Endothelial cell of umbilical vein (primary cell): ENCODE measurements around the gene AMBP. TPM values are rescaled to one million over a fixed set of nuclear protein-coding genes. Genes with fewer than 3 reads are reported as not detected.
A peak's percentile ranks its signal among the peaks of the same experiment; 100 is the strongest.

Experiments used
- BruUV-seq: library from RNA; stranded (reverse); fragments of 400-500 nt; replicated peaks from 2 replicates; lab custom pipeline; 2021; lab: Mats Ljungman, UMichigan
- CTCF ChIA-PET: fragments of 300-600, 350-600 bp; sonication (Branson Sonifier 250); formaldehyde crosslinking; loops from one replicate; lab custom pipeline; 2021; ENCODE audit warnings: antibody characterized with exemption, inconsistent platforms; lab: Charles Lee
- POLR2A ChIA-PET: fragments of 300-600, 350-600 bp; sonication (Branson Sonifier 250); formaldehyde crosslinking; loops from one replicate; lab custom pipeline; 2021; ENCODE audit warnings: antibody characterized with exemption, inconsistent platforms; lab: Charles Lee
- DNase-seq: peaks from one replicate; pipeline ENCODE4 v3.0.0-alpha.2; 2011; ENCODE audit warnings: low read depth, low spot score
- FAIRE-seq: peaks from 2 replicates; lab custom pipeline; 2011; peaks lifted over from hg19 to GRCh38; lab: Jason Lieb, UNC
- H2AFZ ChIP-seq: 2 replicates; pipeline ENCODE4 v1.6.0; 2012; ENCODE audit warnings: low read depth, low read length, control low read depth, inconsistent platforms
- H3K27ac ChIP-seq: 2 replicates; pipeline ENCODE4 v1.5.1; 2011; ENCODE audit warnings: low read depth, mild to moderate bottlenecking, control low read depth, low read length, moderate library complexity; ENCODE audit not compliant: insufficient read depth
- H3K27me3 ChIP-seq, 2 experiments: 2 replicates each; pipeline versions ENCODE4 v1.6.0 to v1.6.1; 2011; ENCODE audit warnings: low read length in 2 of 2, mixed read lengths in 1 of 2; ENCODE audit not compliant: control insufficient read depth in 2 of 2, insufficient read depth in 2 of 2
- H3K36me3 ChIP-seq, 2 experiments: 2 replicates in 1 of 2; 3 replicates in 1 of 2; pipeline ENCODE4 v1.5.1; 2011; ENCODE audit warnings: low read length in 2 of 2, mild to moderate bottlenecking in 1 of 2, moderate library complexity in 1 of 2; ENCODE audit not compliant: control insufficient read depth in 2 of 2, insufficient read depth in 2 of 2; ENCODE audit errors: extremely low read depth in 1 of 2
- H3K4me1 ChIP-seq: 3 replicates; pipeline ENCODE4 v1.5.1; 2011; ENCODE audit warnings: mild to moderate bottlenecking, low read length; ENCODE audit not compliant: control insufficient read depth, insufficient read depth; ENCODE audit errors: extremely low read depth
- H3K4me2 ChIP-seq: 2 replicates; pipeline ENCODE4 v1.6.1; 2011; ENCODE audit warnings: low read length, control low read depth, mixed read lengths; ENCODE audit not compliant: insufficient read depth
- H3K4me3 ChIP-seq, 3 experiments: fragments of 200-600 bp in 1 of 3; sonication (generic), shearing (Covaris generic) in 1 of 3; replicated peaks in 1 of 3; 2 replicates each; pipeline ENCODE4 v1.5.1; 2011 to 2016; ENCODE audit warnings: control low read depth in 3 of 3, low read length in 3 of 3, mild to moderate bottlenecking in 2 of 3, inconsistent platforms in 1 of 3, low read depth in 1 of 3, moderate library complexity in 1 of 3; ENCODE audit not compliant: insufficient read depth in 1 of 3
- H3K79me2 ChIP-seq: 2 replicates; pipeline ENCODE4 v1.6.0; 2012; ENCODE audit warnings: low read length, inconsistent platforms; ENCODE audit not compliant: control insufficient read depth, insufficient read depth
- H3K9ac ChIP-seq: replicated peaks from 2 replicates; pipeline ENCODE3; 2011; ENCODE audit warnings: low read length, control low read depth; ENCODE audit not compliant: insufficient read depth; ENCODE audit errors: extremely low read depth
- H3K9me1 ChIP-seq: replicated peaks from 3 replicates; pipeline ENCODE4 v1.6.0; 2011; ENCODE audit warnings: mild to moderate bottlenecking, low read length; ENCODE audit not compliant: control insufficient read depth, insufficient read depth; ENCODE audit errors: extremely low read depth
- H3K9me3 ChIP-seq: replicated peaks from 2 replicates; pipeline ENCODE4 v1.5.1; 2012; ENCODE audit warnings: low read length, inconsistent platforms; ENCODE audit not compliant: control insufficient read depth, insufficient read depth
- H4K20me1 ChIP-seq: replicated peaks from 2 replicates; pipeline ENCODE3; 2011; ENCODE audit warnings: mild to moderate bottlenecking, low read length; ENCODE audit not compliant: control insufficient read depth, insufficient read depth; ENCODE audit errors: extremely low read depth
- EZH2 ChIP-seq: IDR thresholded peaks from 2 replicates; pipeline ENCODE4 v1.6.1; 2012; ENCODE audit warnings: borderline replicate concordance, low read depth, mild to moderate bottlenecking, moderate library complexity, low read length, inconsistent platforms; ENCODE audit not compliant: severe bottlenecking
- FOS ChIP-seq: IDR thresholded peaks from 2 replicates; pipeline ENCODE4 v1.6.1; 2011; ENCODE audit warnings: mild to moderate bottlenecking, low read length, moderate library complexity, borderline replicate concordance; ENCODE audit not compliant: insufficient read depth
- GATA2 ChIP-seq: IDR thresholded peaks from 2 replicates; pipeline ENCODE4 v1.7.0; 2011; ENCODE audit warnings: low read depth, mild to moderate bottlenecking, moderate library complexity, mixed read lengths, low read length; ENCODE audit not compliant: insufficient read length, insufficient read depth
- JUN ChIP-seq: IDR thresholded peaks from 2 replicates; pipeline ENCODE4 v1.6.1; 2011; ENCODE audit warnings: borderline replicate concordance, low read depth; ENCODE audit not compliant: insufficient read length, insufficient read depth
- MYC ChIP-seq: IDR thresholded peaks from one replicate; pipeline ENCODE4 v1.6.1; 2011; ENCODE audit warnings: mild to moderate bottlenecking, low read depth, low read length
- POLR2A ChIP-seq: IDR thresholded peaks from 2 replicates; pipeline ENCODE4 v1.6.1; 2012; ENCODE audit warnings: low read depth, mild to moderate bottlenecking, control low read depth, low read length
- POLR2AphosphoS5 ChIP-seq: IDR thresholded peaks from 2 replicates; pipeline ENCODE4 v1.6.1; 2012; ENCODE audit warnings: low read depth, mild to moderate bottlenecking, control low read depth, low read length, moderate library complexity; ENCODE audit not compliant: insufficient read depth
- dilution Hi-C: fragments of 300-500 bp; cut with MboI; formaldehyde crosslinking; loops from one replicate; pipeline ENCODE4 v1.15.0; 2019; ENCODE audit warnings: low sequenced_read_pairs; ENCODE audit not compliant: extremely low pct_ligation_motif_present
- intact Hi-C: fragments of 100-400 bp; cut with micrococcal nuclease; formaldehyde crosslinking; loops from one replicate; pipeline ENCODE4 v1.10.0; 2022
- polyA plus RNA-seq, 4 experiments: library from polyadenylated mRNA; depleted of rRNA in 3 of 4; stranded (reverse) in 3 of 4; unstranded in 1 of 4; fragments of >200 nt; gene quantifications; 2 replicates each; pipeline versions ENCODE4 v1.2.1 to v1.2.3, GENCODE V29; 2011 to 2012; ENCODE audit warnings: missing spikeins in 1 of 4
- total RNA-seq: library from RNA; stranded (reverse); gene quantifications from 2 replicates; pipeline ENCODE4 v1.2.3, GENCODE V29; 2021
- TF ChIP-seq, protein P1 (sequence below): IDR thresholded peaks from 2 replicates; pipeline ENCODE4 v1.6.1; 2011; ENCODE audit not compliant: insufficient read depth, insufficient read length
- TF ChIP-seq, protein P2 (sequence below), 2 donors: IDR thresholded peaks; 1 replicate in 1 of 2; 2 replicates in 1 of 2; pipeline ENCODE4 v1.5.1; 2011; ENCODE audit warnings: low read length in 2 of 2, mild to moderate bottlenecking in 2 of 2, moderate library complexity in 2 of 2, control low read depth in 1 of 2, inconsistent platforms in 1 of 2, low read depth in 1 of 2; ENCODE audit not compliant: insufficient read depth in 1 of 2; ENCODE audit errors: extremely low read depth in 1 of 2

AMBP gene
- total and polyA plus RNA-seq, 2 donors (not counting 3 experiments of a cell fraction or from before 2014, with no cell fraction given), result not detected

DNA sequence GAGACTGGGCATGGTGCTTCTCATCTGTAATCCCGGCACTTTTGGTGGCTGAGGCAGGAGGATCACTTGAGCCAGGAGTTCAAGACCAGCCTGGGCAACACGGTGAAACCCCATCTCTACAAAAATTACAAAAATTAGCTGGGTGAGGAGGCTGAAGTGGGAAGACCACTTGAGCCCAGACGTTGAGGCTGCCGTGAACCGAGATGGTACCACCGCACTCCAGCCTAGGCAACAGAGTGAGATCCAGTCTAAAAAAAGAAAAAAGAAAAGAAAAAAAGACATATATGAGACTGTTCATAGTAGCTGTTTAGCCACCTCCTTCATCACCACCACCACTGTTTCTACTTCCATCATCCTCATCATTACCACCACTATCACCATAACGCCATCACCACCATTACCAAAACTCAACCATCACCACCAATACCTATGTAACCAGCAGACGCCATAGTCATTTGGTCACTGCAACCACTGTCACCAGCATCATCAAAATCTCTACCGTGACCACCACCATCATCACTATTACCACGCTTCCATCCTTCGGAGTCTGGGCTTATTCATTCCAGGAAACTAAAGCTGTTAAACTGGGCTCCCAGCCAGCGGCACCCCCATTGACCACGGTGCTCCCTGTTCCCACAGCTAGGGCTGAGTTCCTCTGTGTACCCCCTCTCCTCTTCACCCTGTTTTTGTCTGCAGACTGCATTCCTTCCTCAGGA is 29.3 kb upstream of the AMBP start:
- intact Hi-C loops (loop anchor here (1.0 kb wide), 6 partner anchors 25 to 370 kb away; partner anchors contain the start of gene COL27A1), dilution Hi-C loops (no loop called here)
- DNase-seq (no peak), FAIRE-seq (no peak)
- BruUV-seq, result no TSS peak
- H3K9ac ChIP-seq, result no peak overlapping the region
- H3K79me2 ChIP-seq, result no peaks in the 10 kb centered on the region
- no peaks in the 10 kb centered on the region for H4K20me1 ChIP-seq
- no peaks in the 10 kb centered on the region for H3K9me3 ChIP-seq
- H3K4me2 ChIP-seq, result no peak overlapping the region
- H2AFZ ChIP-seq, result peak overlapping the region; percentile 36
- no peaks in the 10 kb centered on the region for H3K36me3 ChIP-seq
- no peak overlapping the region for H3K4me3 ChIP-seq
- CTCF ChIA-PET, result interaction anchor here (0.7 to 6.5 kb wide), 54 partner anchors 8 to 546 kb away, joined by 3 to 277 read pairs (median 8); partner anchors contain the start of genes COL27A1 and KIF12
- H3K27me3 ChIP-seq, result peaks cover 0 to 2% of the 10 kb centered on the region in 2 experiments
- H3K4me1 ChIP-seq, result peaks cover 10% of the 10 kb centered on the region
- POLR2A ChIA-PET, result no interaction called here
- no peaks in the 10 kb centered on the region for H3K9me1 ChIP-seq
- no peak overlapping the region for H3K27ac ChIP-seq
- TF ChIP-seq FOS (no peak), MYC (no peak), POLR2A (no peak), JUN (no peak), POLR2AphosphoS5 (no peak), EZH2 (no peak), GATA2 (no peak)
- TF ChIP-seq, protein P1, sequence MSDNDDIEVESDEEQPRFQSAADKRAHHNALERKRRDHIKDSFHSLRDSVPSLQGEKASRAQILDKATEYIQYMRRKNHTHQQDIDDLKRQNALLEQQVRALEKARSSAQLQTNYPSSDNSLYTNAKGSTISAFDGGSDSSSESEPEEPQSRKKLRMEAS, result no peak
- TF ChIP-seq, protein P2, sequence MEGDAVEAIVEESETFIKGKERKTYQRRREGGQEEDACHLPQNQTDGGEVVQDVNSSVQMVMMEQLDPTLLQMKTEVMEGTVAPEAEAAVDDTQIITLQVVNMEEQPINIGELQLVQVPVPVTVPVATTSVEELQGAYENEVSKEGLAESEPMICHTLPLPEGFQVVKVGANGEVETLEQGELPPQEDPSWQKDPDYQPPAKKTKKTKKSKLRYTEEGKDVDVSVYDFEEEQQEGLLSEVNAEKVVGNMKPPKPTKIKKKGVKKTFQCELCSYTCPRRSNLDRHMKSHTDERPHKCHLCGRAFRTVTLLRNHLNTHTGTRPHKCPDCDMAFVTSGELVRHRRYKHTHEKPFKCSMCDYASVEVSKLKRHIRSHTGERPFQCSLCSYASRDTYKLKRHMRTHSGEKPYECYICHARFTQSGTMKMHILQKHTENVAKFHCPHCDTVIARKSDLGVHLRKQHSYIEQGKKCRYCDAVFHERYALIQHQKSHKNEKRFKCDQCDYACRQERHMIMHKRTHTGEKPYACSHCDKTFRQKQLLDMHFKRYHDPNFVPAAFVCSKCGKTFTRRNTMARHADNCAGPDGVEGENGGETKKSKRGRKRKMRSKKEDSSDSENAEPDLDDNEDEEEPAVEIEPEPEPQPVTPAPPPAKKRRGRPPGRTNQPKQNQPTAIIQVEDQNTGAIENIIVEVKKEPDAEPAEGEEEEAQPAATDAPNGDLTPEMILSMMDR (IDR thresholded peaks at IDR 0.05; ENCODE audit: extremely low read depth in 1 of 2, insufficient read depth in 1 of 2, low read depth in 1 of 2, low read length in 2 of 2), result no peak
